Ammon's horn (tissue), 1 donor: ENCODE measurements around the gene RBM33.
A peak's percentile ranks its signal among the peaks of the same experiment; 100 is the strongest.

Experiments used
- DNase-seq: peaks from one replicate; pipeline ENCODE4 v3.0.0-alpha.2; 2016; ENCODE audit warnings: low spot score

Gene RBM33

GRCh38 chr7:155629171-155629570 is 15.3 kb upstream of the RBM33 start:
- DNase-seq = no peak

GRCh38 chr7:155631155-155631554 is 13.3 kb upstream of the RBM33 start:
- DNase-seq = no peak

- DNase-seq = no peak
Measured at GRCh38 chr7:155635817-155636216, 8.6 kb upstream of the RBM33 start.

- DNase-seq = no peak
Measured at GRCh38 chr7:155637155-155637554, 7.3 kb upstream of the RBM33 start.

GRCh38 chr7:155638366-155638765 is 6.1 kb upstream of the RBM33 start:
- DNase-seq = no peak

GRCh38 chr7:155639958-155640520 is 4.4 kb upstream of the RBM33 start:
- DNase-seq = no peak

GRCh38 chr7:155640629-155641028 is 3.8 kb upstream of the RBM33 start:
- no peak for DNase-seq

- DNase-seq = no peak
Measured at GRCh38 chr7:155643804-155644177, 670 bp upstream of the RBM33 start.

- DNase-seq = peak; percentile 49
Measured at GRCh38 chr7:155644971-155645509, 579 bp downstream of the RBM33 start.

- DNase-seq = no peak
Measured at GRCh38 chr7:155645662-155646061, 1.2 kb downstream of the RBM33 start.

- no peak for DNase-seq
Measured at GRCh38 chr7:155646669-155647068, 2.2 kb downstream of the RBM33 start.

- no peak for DNase-seq
Measured at GRCh38 chr7:155647302-155647701, 2.8 kb downstream of the RBM33 start.

GRCh38 chr7:155647734-155648133 is 3.3 kb downstream of the RBM33 start:
- DNase-seq = no peak

- no peak for DNase-seq
Measured at GRCh38 chr7:155648752-155649339, 4.4 kb downstream of the RBM33 start.

- DNase-seq = no peak
Measured at GRCh38 chr7:155649588-155649987, 5.1 kb downstream of the RBM33 start.

- DNase-seq = no peak
Measured at GRCh38 chr7:155652156-155653114, 8.0 kb downstream of the RBM33 start.

GRCh38 chr7:155653803-155654202 is 9.3 kb downstream of the RBM33 start:
- DNase-seq = no peak

- DNase-seq = no peak
Measured at GRCh38 chr7:155656891-155657290, 12.4 kb downstream of the RBM33 start.

GRCh38 chr7:155660059-155660757 is 15.7 kb downstream of the RBM33 start:
- no peak for DNase-seq

- no peak for DNase-seq
Measured at GRCh38 chr7:155660758-155661093, 16.3 kb downstream of the RBM33 start.

GRCh38 chr7:155662343-155663043 is 18.0 kb downstream of the RBM33 start:
- no peak for DNase-seq

- DNase-seq = no peak
Measured at GRCh38 chr7:155663937-155664336, 19.5 kb downstream of the RBM33 start.
